GM21529 (cell line): ENCODE data around the gene CCPG1.
A peak's percentile ranks its signal among the peaks of the same experiment; 100 is the strongest.
"Not testable (repeated sequence)": the region's sequence is repeated elsewhere in the genome, so short reads cannot be mapped to it uniquely, and the experiment has no call there.

Experiments
- ATAC-seq: cut with Tn5 transposase; IDR thresholded peaks from one replicate; pipeline ENCODE4 v1.9.1; 2021; ENCODE audit not compliant: unreplicated experiment

CCPG1 gene

GRCh38 chr15:55408012-55408928 lies at the start of gene CCPG1, which contains the start of gene PIERCE2:
Gene CCPG1 (minus strand): TSS chr15:55408359. CDS start chr15:55389424, 18,935 bp downstream.
Gene PIERCE2 (plus strand): TSS chr15:55408495. CDS start chr15:55408769, 274 bp downstream.
- peak; percentile 96 for ATAC-seq

GRCh38 chr15:55457401-55458022 lies 49.4 kb upstream of the CCPG1 start:
- no peak for ATAC-seq

GRCh38 chr15:55447030-55447394 lies 38.9 kb upstream of the CCPG1 start:
- ATAC-seq = not testable (repeated sequence)

- not testable (repeated sequence) for ATAC-seq
These were observed 38.3 kb upstream of the CCPG1 start for GRCh38 chr15:55446379-55447029.

GRCh38 chr15:55445936-55446335 lies 37.8 kb upstream of the CCPG1 start:
- ATAC-seq = not testable (repeated sequence)

- not testable (repeated sequence) for ATAC-seq
These were observed 35.0 kb upstream of the CCPG1 start for GRCh38 chr15:55443141-55443540.

- ATAC-seq = peak; percentile 75
These were observed 27.0 kb upstream of the CCPG1 start for GRCh38 chr15:55434989-55435825.

- no peak for ATAC-seq
These were observed 13.9 kb upstream of the CCPG1 start for GRCh38 chr15:55422089-55422488.

- ATAC-seq = no peak
These were observed 12.2 kb upstream of the CCPG1 start for GRCh38 chr15:55420171-55420866.

GRCh38 chr15:55417678-55418077 lies 9.5 kb upstream of the CCPG1 start:
- ATAC-seq = not testable (repeated sequence)

- ATAC-seq = not testable (repeated sequence)
These were observed 817 bp upstream of the CCPG1 start for GRCh38 chr15:55408976-55409375.

- ATAC-seq = no peak
These were observed 604 bp downstream of the CCPG1 start for GRCh38 chr15:55407498-55408011.

- peak; percentile 17 for ATAC-seq
These were observed 4.6 kb downstream of the CCPG1 start for GRCh38 chr15:55403531-55403930.

GRCh38 chr15:55402707-55403106 lies 5.5 kb downstream of the CCPG1 start:
- ATAC-seq = peak; percentile 43

- no peak for ATAC-seq
These were observed 6.3 kb downstream of the CCPG1 start for GRCh38 chr15:55401786-55402246.

- not testable (repeated sequence) for ATAC-seq
These were observed 8.1 kb downstream of the CCPG1 start for GRCh38 chr15:55400050-55400449.

GRCh38 chr15:55398243-55398642 lies 9.9 kb downstream of the CCPG1 start:
- ATAC-seq = no peak

GRCh38 chr15:55394694-55395093 lies 13.5 kb downstream of the CCPG1 start:
- no peak for ATAC-seq

- no peak for ATAC-seq
These were observed 18.9 kb downstream of the CCPG1 start for GRCh38 chr15:55389264-55389607.

GRCh38 chr15:55387027-55387426 lies 21.1 kb downstream of the CCPG1 start:
- ATAC-seq = no peak
